OCI-LY3 (cell line): ENCODE measurements around the gene TEAD1.

Experiments
- EZH2phosphoT487 ChIP-seq: fragments of 200-600 bp; shearing (Covaris generic); IDR thresholded peaks from 2 replicates; pipeline ENCODE4 v1.6.1; 2018; ENCODE audit warnings: antibody characterized with exemption, mixed run types, low read depth
- TF ChIP-seq, protein P1 (sequence below): fragments of 200-600, 300-600 bp; sonication (generic); IDR thresholded peaks from 2 replicates; pipeline ENCODE4 v1.5.1; 2014; ENCODE audit warnings: antibody characterized with exemption, low read length, low read depth

DNA sequence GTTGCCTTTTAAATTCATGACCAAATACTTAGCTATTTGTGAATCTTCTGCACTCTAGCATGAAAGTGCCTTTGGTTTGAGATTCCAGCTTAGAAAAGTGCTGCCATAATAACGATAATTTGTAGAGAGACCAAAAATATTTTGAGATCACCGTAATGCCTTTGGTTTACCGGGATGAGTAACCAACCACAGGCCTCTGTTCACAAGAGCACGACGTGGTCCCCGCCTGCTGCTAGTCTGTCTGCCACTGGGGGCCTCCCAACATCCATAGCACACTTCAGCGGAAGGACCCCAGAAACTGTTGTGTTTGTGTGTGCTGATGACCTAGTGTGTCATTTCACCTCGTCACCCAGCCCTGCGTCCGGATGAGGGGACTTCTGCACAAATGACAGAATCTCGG is 267.9 kb downstream of the TEAD1 start:
- no peak for TF ChIP-seq EZH2phosphoT487
- TF ChIP-seq, protein P1, sequence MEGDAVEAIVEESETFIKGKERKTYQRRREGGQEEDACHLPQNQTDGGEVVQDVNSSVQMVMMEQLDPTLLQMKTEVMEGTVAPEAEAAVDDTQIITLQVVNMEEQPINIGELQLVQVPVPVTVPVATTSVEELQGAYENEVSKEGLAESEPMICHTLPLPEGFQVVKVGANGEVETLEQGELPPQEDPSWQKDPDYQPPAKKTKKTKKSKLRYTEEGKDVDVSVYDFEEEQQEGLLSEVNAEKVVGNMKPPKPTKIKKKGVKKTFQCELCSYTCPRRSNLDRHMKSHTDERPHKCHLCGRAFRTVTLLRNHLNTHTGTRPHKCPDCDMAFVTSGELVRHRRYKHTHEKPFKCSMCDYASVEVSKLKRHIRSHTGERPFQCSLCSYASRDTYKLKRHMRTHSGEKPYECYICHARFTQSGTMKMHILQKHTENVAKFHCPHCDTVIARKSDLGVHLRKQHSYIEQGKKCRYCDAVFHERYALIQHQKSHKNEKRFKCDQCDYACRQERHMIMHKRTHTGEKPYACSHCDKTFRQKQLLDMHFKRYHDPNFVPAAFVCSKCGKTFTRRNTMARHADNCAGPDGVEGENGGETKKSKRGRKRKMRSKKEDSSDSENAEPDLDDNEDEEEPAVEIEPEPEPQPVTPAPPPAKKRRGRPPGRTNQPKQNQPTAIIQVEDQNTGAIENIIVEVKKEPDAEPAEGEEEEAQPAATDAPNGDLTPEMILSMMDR = no peak
